ENCODE results near the gene GNAI1.

The GNAI1 gene

GRCh38 chr7:80275192-80275605, 140.6 kb downstream of the GNAI1 start:
- Histone ChIP-seq H3K27me3 (ENCODE audit: control insufficient read depth in 1 of 2, insufficient read depth in 2 of 2, low read length in 2 of 2) (no peaks in the 10 kb centered on the region), H3K4me1 (ENCODE audit: control insufficient read depth, insufficient read depth, low read length) (no peaks in the 10 kb centered on the region), H3K4me3 (ENCODE audit: low read length in 2 of 2) (no peak overlapping the region), H3K9me3 (ENCODE audit: control insufficient read depth in 2 of 2, low read length in 2 of 2) (no peaks in the 10 kb centered on the region), H3K27ac (ENCODE audit: low read length) (no peak overlapping the region), H3K9ac (ENCODE audit: low read length in 2 of 2) (no peak overlapping the region), H3K36me3 (ENCODE audit: control insufficient read depth in 2 of 2, insufficient read depth in 2 of 2, low read length in 2 of 2) (no peaks in the 10 kb centered on the region)

Measured in stomach smooth muscle (tissue), 2 donors.